Fibroblast of pulmonary artery (primary cell): ENCODE data around the gene PLXDC2.

Experiments used
- DNase-seq: peaks from one replicate; pipeline ENCODE4 v3.0.0-alpha.2; 2010; ENCODE audit warnings: low read depth
- H3K4me3 ChIP-seq: replicated peaks from 2 replicates; pipeline ENCODE4 v1.5.1; 2011; ENCODE audit warnings: low read depth, mild to moderate bottlenecking, control low read depth, low read length, moderate library complexity
- CTCF ChIP-seq: IDR thresholded peaks from 2 replicates; pipeline ENCODE4 v1.5.1; 2011; ENCODE audit warnings: mild to moderate bottlenecking, control low read depth, low read length, inconsistent platforms; ENCODE audit errors: missing control alignments

Gene PLXDC2

GRCh38 chr10:20091698-20092097 lies 275.5 kb downstream of the PLXDC2 start:
- no peak for DNase-seq
- H3K4me3 ChIP-seq: no peak overlapping the region
- TF ChIP-seq CTCF: no peak

DNA sequence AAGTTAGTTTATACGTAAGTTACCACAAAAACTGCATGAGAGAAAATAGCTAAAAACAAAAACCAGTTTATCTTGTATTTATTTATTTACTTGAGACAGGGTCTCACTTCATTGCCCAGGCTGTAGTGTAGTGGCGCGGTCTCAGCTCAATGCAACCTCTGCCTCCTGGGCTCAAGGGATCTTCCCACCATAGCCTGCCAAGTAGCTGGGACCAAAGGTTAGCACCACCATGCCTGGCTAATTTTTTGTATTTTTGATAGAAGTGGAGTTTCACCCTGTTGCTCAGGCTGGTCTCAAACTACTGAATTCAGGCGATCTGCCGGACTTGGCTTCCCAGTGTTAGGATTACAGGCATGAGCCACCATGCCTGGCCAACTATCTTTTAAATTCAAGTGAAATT lies 277.4 kb downstream of the PLXDC2 start:
- DNase-seq: no peak
- no peak overlapping the region for H3K4me3 ChIP-seq
- no peak for TF ChIP-seq CTCF

- no peak for DNase-seq
- no peak for TF ChIP-seq CTCF
- no peak overlapping the region for H3K4me3 ChIP-seq
Measured at GRCh38 chr10:20094226-20094976, 278.2 kb downstream of the PLXDC2 start.

DNA sequence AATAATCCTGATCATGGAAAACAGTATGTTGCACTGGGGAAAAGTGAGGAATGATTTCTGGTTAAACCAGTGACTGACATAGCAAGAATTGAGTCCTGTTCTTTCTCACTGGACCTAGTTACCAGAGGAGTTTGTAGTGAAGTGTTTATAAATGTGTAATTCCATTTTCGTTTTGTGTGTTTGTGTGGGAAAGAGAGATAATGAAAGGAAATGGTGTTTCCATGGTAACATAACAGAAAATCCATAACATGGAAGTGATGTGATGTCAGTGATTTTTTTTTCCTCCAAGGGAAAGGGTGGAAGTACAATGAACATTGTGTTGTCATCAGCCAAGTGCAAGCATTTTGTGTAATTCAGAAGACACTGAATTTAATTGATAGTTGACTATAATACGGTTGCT lies 283.9 kb downstream of the PLXDC2 start:
- no peak for TF ChIP-seq CTCF
- DNase-seq: peak; percentile 86
- H3K4me3 ChIP-seq: no peak overlapping the region

DNA sequence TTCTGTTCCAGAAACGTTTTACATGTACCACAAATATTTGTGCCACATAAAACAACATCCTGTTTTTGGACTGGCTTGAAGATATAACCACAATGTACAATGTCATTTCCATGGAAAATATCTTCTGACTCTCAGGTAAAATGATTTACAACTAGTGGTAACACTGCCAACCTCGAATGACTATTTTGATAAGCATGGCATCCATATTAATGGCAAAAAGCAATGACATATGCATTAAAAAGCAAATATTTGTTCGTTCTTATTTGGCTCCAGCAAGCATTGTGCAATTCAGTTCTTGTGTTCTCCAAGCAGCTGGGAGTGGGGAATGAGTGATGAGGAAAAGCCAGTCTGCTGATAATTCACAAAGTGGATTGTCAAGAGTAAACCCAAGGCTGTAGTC lies 289.0 kb downstream of the PLXDC2 start:
- no peak overlapping the region for H3K4me3 ChIP-seq
- TF ChIP-seq CTCF: no peak
- DNase-seq: peak; percentile 37

GRCh38 chr10:20105931-20106330 lies 289.7 kb downstream of the PLXDC2 start:
- TF ChIP-seq CTCF: no peak
- H3K4me3 ChIP-seq: no peak overlapping the region
- DNase-seq: peak; percentile 43

- TF ChIP-seq CTCF: no peak
- no peak overlapping the region for H3K4me3 ChIP-seq
Measured at GRCh38 chr10:20108021-20108420, 291.8 kb downstream of the PLXDC2 start.

More at GRCh38 chr10:20108021-20108420, 291.8 kb downstream of the PLXDC2 start:
- no peak for DNase-seq
